Prostate gland (tissue), 2 donors: Measurements from ENCODE around the gene AVEN.

ENCODE experiments used
- CTCF ChIP-seq, 4 experiments: fragments of 200-600 bp in 2 of 4; fragments of 450-650 bp in 2 of 4; sonication (generic) in 2 of 4; IDR thresholded peaks; 1 replicate in 3 of 4; 2 replicates in 1 of 4; pipeline ENCODE4 v1.5.1; 2016 to 2019; ENCODE audit warnings: antibody characterized with exemption in 4 of 4, mild to moderate bottlenecking in 2 of 4, moderate library complexity in 2 of 4
- POLR2A ChIP-seq: fragments of 450-650 bp; IDR thresholded peaks from one replicate; pipeline ENCODE4 v1.6.1; 2016; ENCODE audit warnings: antibody characterized with exemption, mild to moderate bottlenecking

- TF ChIP-seq CTCF (IDR thresholded peaks at IDR 0.05) (no peak), POLR2A (no peak)
Observed at GRCh38 chr15:34049112-34049511, 10.1 kb upstream of the AVEN start.
